ENCODE data around the gene SNX22.

SNX22 gene

DNA sequence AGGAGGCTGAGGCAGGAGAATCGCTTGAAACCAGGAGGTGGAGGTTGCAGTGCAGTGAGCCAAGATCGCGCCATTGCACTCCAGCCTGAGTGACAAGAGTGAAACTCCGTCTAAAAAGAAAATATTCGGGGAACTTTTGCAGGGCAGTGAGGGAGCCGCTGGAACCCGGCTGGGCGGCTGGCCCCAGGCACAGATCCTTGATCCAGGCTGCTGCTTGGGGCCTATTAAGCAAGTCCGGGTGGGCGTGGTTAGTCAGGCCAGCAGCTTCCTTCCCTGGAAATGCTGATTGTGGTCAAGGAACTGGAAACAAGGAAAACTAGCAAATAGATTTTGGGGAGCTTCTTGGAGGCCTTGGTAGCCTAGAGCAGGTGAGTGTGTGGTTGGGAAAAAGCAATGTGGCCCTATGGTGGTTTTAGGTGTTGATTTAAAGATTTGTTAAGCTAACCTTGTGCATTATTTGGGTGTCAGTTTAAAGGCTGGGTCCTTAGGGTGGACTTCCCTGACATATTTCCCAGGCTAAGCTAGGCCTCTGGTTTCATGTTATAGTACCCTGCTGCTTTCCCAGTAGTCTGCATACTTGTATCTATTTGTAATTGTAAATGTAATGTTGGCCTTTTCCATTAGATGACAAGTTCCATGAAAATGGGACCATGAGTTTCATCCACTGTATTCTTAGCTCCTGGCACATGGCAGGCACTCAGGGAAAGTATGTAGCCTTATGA, 17.7 kb upstream of the SNX22 start:
- no peaks in the 10 kb centered on the region for H3K9me3 ChIP-seq (ENCODE audit: control insufficient read depth, insufficient read depth, low read length)
- H3K27me3 ChIP-seq (ENCODE audit: control insufficient read depth, insufficient read depth, low read length), result no peaks in the 10 kb centered on the region
- H3K4me1 ChIP-seq (ENCODE audit: control insufficient read depth, insufficient read depth, low read length), result peaks cover 2% of the 10 kb centered on the region
- H3K36me3 ChIP-seq (ENCODE audit: control insufficient read depth, insufficient read depth, low read length), result peaks cover 32% of the 10 kb centered on the region
- WGBS (ENCODE audit: insufficient coverage, insufficient read length), result no CpG with 5 or more reads among the region's 10 CpGs
- no peak for DNase-seq (ENCODE audit: low read depth, low spot score)
- H3K27ac ChIP-seq (ENCODE audit: low read length), result no peak overlapping the region
- H3K4me3 ChIP-seq (ENCODE audit: low read length), result no peak overlapping the region

DNA sequence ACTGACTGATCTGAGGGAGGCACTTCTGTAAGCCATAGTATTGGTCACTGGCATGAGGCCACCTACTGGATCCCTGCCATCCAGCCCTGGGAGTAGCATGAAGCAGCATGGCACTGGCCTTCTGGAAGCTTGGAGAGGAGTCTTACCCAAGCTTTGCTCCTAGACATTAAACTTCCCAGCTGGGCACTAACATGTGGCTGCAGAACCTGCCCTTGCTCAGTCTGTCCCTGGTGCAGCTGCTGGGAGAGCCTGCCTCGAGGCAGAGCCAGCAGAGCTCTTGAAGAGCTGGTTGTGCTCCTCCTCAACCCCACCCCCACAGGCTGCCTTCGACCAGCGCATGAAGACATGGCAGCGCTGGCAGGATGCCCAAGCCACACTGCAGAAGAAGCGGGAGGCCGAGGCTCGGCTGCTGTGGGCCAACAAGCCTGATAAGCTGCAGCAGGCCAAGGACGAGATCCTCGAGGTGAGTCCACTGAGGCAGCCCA, 17.1 kb upstream of the SNX22 start:
- Histone ChIP-seq H3K9me3 (ENCODE audit: control insufficient read depth, insufficient read depth, low read length) (no peaks in the 10 kb centered on the region), H3K27me3 (ENCODE audit: control insufficient read depth, insufficient read depth, low read length) (no peaks in the 10 kb centered on the region), H3K4me1 (ENCODE audit: control insufficient read depth, insufficient read depth, low read length) (peaks cover 2% of the 10 kb centered on the region), H3K27ac (ENCODE audit: low read length) (no peak overlapping the region), H3K4me3 (ENCODE audit: low read length) (no peak overlapping the region), H3K36me3 (ENCODE audit: control insufficient read depth, insufficient read depth, low read length) (peaks cover 32% of the 10 kb centered on the region)
- no CpG with 5 or more reads among the region's 9 CpGs for WGBS (ENCODE audit: insufficient coverage, insufficient read length)
- no peak for DNase-seq (ENCODE audit: low read depth, low spot score)

DNA sequence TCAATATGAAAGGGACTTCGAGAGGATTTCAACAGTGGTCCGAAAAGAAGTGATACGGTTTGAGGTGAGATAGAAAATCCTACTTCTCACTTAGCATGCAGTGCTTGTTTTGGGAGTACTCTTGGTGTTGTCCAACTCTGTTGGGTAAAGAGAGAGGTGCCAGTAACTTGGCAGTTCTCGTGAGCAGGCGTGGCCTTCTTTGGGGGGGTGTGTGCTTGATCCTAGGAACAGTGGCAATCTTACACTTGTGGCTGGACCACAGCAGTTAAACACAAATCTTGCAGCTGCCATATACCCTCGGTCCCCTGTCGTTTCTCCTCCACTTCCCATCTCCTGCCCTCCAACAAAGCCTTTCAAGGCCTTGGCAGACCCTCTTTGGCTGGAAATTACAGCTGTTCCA, 15.2 kb upstream of the SNX22 start:
- Histone ChIP-seq H3K4me1 (ENCODE audit: control insufficient read depth, insufficient read depth, low read length) (peaks cover 2% of the 10 kb centered on the region), H3K36me3 (ENCODE audit: control insufficient read depth, insufficient read depth, low read length) (peaks cover 24% of the 10 kb centered on the region)
- no CpG with 5 or more reads among the region's 7 CpGs for WGBS (ENCODE audit: insufficient coverage, insufficient read length)

GRCh38 chr15:64137226-64137833, 14.2 kb upstream of the SNX22 start:
- H3K4me1 ChIP-seq (ENCODE audit: control insufficient read depth, insufficient read depth, low read length), result peaks cover 2% of the 10 kb centered on the region
- no peaks in the 10 kb centered on the region for H3K27me3 ChIP-seq (ENCODE audit: control insufficient read depth, insufficient read depth, low read length)
- H3K4me3 ChIP-seq (ENCODE audit: low read length), result no peak overlapping the region
- H3K9me3 ChIP-seq (ENCODE audit: control insufficient read depth, insufficient read depth, low read length), result no peaks in the 10 kb centered on the region
- WGBS (ENCODE audit: insufficient coverage, insufficient read length), result no CpG with 5 or more reads among the region's 8 CpGs
- peaks cover 15% of the 10 kb centered on the region for H3K36me3 ChIP-seq (ENCODE audit: control insufficient read depth, insufficient read depth, low read length)
- DNase-seq (ENCODE audit: low read depth, low spot score), result no peak
- H3K27ac ChIP-seq (ENCODE audit: low read length), result no peak overlapping the region

More for the DNA sequence above, 15.2 kb upstream of the SNX22 start:
- no peaks in the 10 kb centered on the region for H3K9me3 ChIP-seq (ENCODE audit: control insufficient read depth, insufficient read depth, low read length)
- no peaks in the 10 kb centered on the region for H3K27me3 ChIP-seq (ENCODE audit: control insufficient read depth, insufficient read depth, low read length)
- H3K27ac ChIP-seq (ENCODE audit: low read length), result no peak overlapping the region
- no peak overlapping the region for H3K4me3 ChIP-seq (ENCODE audit: low read length)
- DNase-seq (ENCODE audit: low read depth, low spot score), result no peak

- no peak for DNase-seq (ENCODE audit: low read depth, low spot score)
- Histone ChIP-seq H3K27me3 (ENCODE audit: control insufficient read depth, insufficient read depth, low read length) (no peaks in the 10 kb centered on the region), H3K9me3 (ENCODE audit: control insufficient read depth, insufficient read depth, low read length) (no peaks in the 10 kb centered on the region), H3K4me3 (ENCODE audit: low read length) (no peak overlapping the region), H3K4me1 (ENCODE audit: control insufficient read depth, insufficient read depth, low read length) (peaks cover 2% of the 10 kb centered on the region), H3K27ac (ENCODE audit: low read length) (no peak overlapping the region), H3K36me3 (ENCODE audit: control insufficient read depth, insufficient read depth, low read length) (peaks cover 13% of the 10 kb centered on the region)
- no CpG with 5 or more reads among the region's 4 CpGs for WGBS (ENCODE audit: insufficient coverage, insufficient read length)
Observed at GRCh38 chr15:64138331-64138941, 13.1 kb upstream of the SNX22 start.

DNA sequence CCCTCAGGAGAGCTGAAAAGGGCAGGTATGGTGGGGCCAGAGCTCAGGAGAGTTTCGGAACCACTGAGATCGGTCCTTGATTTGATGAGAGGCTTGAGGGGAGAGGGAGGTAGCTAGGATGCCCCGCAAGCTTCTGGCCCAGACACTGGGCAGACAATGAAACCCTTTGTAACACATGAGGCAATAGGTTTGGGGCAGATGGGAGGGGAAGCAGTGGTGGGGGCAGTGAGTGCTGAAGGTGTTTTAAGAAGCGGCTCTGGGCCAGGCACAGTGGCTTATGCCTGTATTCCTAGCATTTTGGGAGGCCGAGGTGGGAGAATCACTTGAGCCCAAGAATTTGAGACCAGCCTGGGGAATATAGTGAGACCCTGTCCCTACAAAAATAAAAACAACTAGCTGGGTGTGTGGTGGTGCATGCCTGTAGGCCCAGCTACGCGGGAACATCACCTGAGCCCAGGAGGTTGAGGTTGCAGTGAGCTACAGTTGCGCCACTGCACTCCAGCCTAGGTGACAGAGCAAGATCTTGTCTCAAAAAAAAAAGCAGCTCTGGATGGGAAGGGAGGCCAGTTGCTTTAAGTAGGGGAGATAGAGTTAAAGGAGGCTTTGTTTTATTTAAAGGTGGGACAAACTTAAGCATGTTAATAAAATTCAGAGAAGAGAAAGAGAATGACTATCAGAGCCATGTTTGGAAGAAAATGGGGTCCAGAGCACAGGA, 9.6 kb upstream of the SNX22 start:
- no peak for DNase-seq (ENCODE audit: low read depth, low spot score)
- H3K4me1 ChIP-seq (ENCODE audit: control insufficient read depth, insufficient read depth, low read length), result peaks cover 2% of the 10 kb centered on the region
- no CpG with 5 or more reads among the region's 8 CpGs for WGBS (ENCODE audit: insufficient coverage, insufficient read length)
- no peak overlapping the region for H3K4me3 ChIP-seq (ENCODE audit: low read length)
- H3K9me3 ChIP-seq (ENCODE audit: control insufficient read depth, insufficient read depth, low read length), result no peaks in the 10 kb centered on the region
- H3K27me3 ChIP-seq (ENCODE audit: control insufficient read depth, insufficient read depth, low read length), result no peaks in the 10 kb centered on the region
- H3K36me3 ChIP-seq (ENCODE audit: control insufficient read depth, insufficient read depth, low read length), result peaks cover 3% of the 10 kb centered on the region; the same call in 1 of the 2 replicates
- no peak overlapping the region for H3K27ac ChIP-seq (ENCODE audit: low read length)

GRCh38 chr15:64143276-64143675, 8.3 kb upstream of the SNX22 start:
- WGBS (ENCODE audit: insufficient coverage, insufficient read length), result no CpG with 5 or more reads among the region's 6 CpGs
- no peaks in the 10 kb centered on the region for H3K4me1 ChIP-seq (ENCODE audit: control insufficient read depth, insufficient read depth, low read length)
- no peaks in the 10 kb centered on the region for H3K27me3 ChIP-seq (ENCODE audit: control insufficient read depth, insufficient read depth, low read length)
- no peaks in the 10 kb centered on the region for H3K9me3 ChIP-seq (ENCODE audit: control insufficient read depth, insufficient read depth, low read length)
- no peak overlapping the region for H3K27ac ChIP-seq (ENCODE audit: low read length)
- DNase-seq (ENCODE audit: low read depth, low spot score), result no peak
- H3K4me3 ChIP-seq (ENCODE audit: low read length), result no peak overlapping the region
- H3K36me3 ChIP-seq (ENCODE audit: control insufficient read depth, insufficient read depth, low read length), result no peaks in the 10 kb centered on the region

- H3K9me3 ChIP-seq (ENCODE audit: control insufficient read depth, insufficient read depth, low read length), result no peaks in the 10 kb centered on the region
- no peak overlapping the region for H3K4me3 ChIP-seq (ENCODE audit: low read length)
- DNase-seq (ENCODE audit: low read depth, low spot score), result no peak
- H3K4me1 ChIP-seq (ENCODE audit: control insufficient read depth, insufficient read depth, low read length), result no peaks in the 10 kb centered on the region
- H3K36me3 ChIP-seq (ENCODE audit: control insufficient read depth, insufficient read depth, low read length), result no peaks in the 10 kb centered on the region
- H3K27me3 ChIP-seq (ENCODE audit: control insufficient read depth, insufficient read depth, low read length), result no peaks in the 10 kb centered on the region
- no CpG with 5 or more reads among the region's 8 CpGs for WGBS (ENCODE audit: insufficient coverage, insufficient read length)
- H3K27ac ChIP-seq (ENCODE audit: low read length), result no peak overlapping the region
Observed at GRCh38 chr15:64144192-64144564, 7.4 kb upstream of the SNX22 start.

DNA sequence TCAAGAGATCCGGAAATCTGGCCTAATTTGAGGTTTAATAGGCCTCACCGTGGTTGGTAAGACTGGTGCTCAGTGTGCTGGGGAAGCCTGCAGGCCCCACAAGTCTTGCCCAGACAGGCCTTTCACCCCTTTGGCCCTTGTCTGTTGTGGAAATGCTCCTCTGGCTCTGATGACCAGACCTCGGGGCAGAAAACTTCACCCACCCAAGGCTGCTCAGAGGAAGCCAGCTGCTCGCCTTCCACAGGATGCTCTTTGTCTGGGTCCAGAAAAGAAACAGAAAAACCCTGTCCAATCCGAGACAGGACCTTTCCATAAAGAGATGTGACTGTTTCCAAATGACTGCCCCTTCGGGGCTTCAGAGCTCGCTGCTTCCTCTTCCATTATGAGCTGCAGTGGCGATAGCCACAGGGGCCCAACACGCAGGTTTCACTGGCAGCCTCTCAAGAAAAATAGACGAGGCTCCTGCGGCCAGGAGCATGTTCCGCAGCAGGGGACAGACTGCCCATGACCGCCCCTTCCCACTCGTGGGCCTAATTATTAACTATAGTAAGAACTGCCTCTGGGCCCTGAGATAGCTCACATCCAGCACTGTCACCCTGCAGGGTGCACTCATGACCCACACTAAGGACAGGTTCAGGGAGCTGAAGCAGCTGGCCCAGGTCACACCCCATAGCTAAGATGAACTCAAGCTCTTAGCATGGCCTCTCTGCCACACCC, 6.8 kb upstream of the SNX22 start:
- Histone ChIP-seq H3K27me3 (ENCODE audit: control insufficient read depth, insufficient read depth, low read length) (no peaks in the 10 kb centered on the region), H3K9me3 (ENCODE audit: control insufficient read depth, insufficient read depth, low read length) (no peaks in the 10 kb centered on the region), H3K27ac (ENCODE audit: low read length) (no peak overlapping the region), H3K4me3 (ENCODE audit: low read length) (no peak overlapping the region), H3K4me1 (ENCODE audit: control insufficient read depth, insufficient read depth, low read length) (no peaks in the 10 kb centered on the region), H3K36me3 (ENCODE audit: control insufficient read depth, insufficient read depth, low read length) (no peaks in the 10 kb centered on the region)
- DNase-seq (ENCODE audit: low read depth, low spot score), result no peak
- no CpG with 5 or more reads among the region's 14 CpGs for WGBS (ENCODE audit: insufficient coverage, insufficient read length)

GRCh38 chr15:64146041-64146440, 5.5 kb upstream of the SNX22 start:
- Histone ChIP-seq H3K4me3 (ENCODE audit: low read length) (no peak overlapping the region), H3K36me3 (ENCODE audit: control insufficient read depth, insufficient read depth, low read length) (no peaks in the 10 kb centered on the region), H3K27ac (ENCODE audit: low read length) (no peak overlapping the region), H3K9me3 (ENCODE audit: control insufficient read depth, insufficient read depth, low read length) (no peaks in the 10 kb centered on the region), H3K4me1 (ENCODE audit: control insufficient read depth, insufficient read depth, low read length) (0 out of 2 replicates have a peak, but pooled peaks cover 2% of the 10 kb centered on the region), H3K27me3 (ENCODE audit: control insufficient read depth, insufficient read depth, low read length) (no peaks in the 10 kb centered on the region)
- no peak for DNase-seq (ENCODE audit: low read depth, low spot score)
- WGBS (ENCODE audit: insufficient coverage, insufficient read length), result no CpG with 5 or more reads among the region's 6 CpGs

Data from iPS DF 6.9 (cell line).